ENCODE data around the gene STAT5B.
A peak's percentile ranks its signal among the peaks of the same experiment; 100 is the strongest.
"Not testable (repeated sequence)": the region's sequence is repeated elsewhere in the genome, so short reads cannot be mapped to it uniquely, and the experiment has no call there.

STAT5B gene

GRCh38 chr17:42236760-42237159 lies 39.4 kb downstream of the STAT5B start:
- H3K4me3 ChIP-seq: no peak overlapping the region
- H3K27me3 ChIP-seq (ENCODE audit: low read depth): no peaks in the 10 kb centered on the region
- DNase-seq (ENCODE audit: low spot score in 2 of 2): no peak
- H3K9me3 ChIP-seq: no peaks in the 10 kb centered on the region
- H3K36me3 ChIP-seq (replicated peaks): no peaks in the 10 kb centered on the region; the same call in 1 of the 2 replicates
- in situ Hi-C loops (cut with MboI; ENCODE audit: low sequenced_read_pairs): no loop called here
- H3K4me1 ChIP-seq: peaks cover 1% of the 10 kb centered on the region

GRCh38 chr17:42233994-42234393 lies 42.2 kb downstream of the STAT5B start:
- Histone ChIP-seq H3K4me1 (no peaks in the 10 kb centered on the region), H3K9me3 (no peaks in the 10 kb centered on the region), H3K36me3 (replicated peaks) (no peaks in the 10 kb centered on the region; the same call in 1 of the 2 replicates), H3K4me3 (no peak overlapping the region), H3K27me3 (ENCODE audit: low read depth) (no peaks in the 10 kb centered on the region)
- in situ Hi-C loops (cut with MboI; ENCODE audit: low sequenced_read_pairs): no loop called here
- DNase-seq (ENCODE audit: low spot score in 2 of 2): no peak

GRCh38 chr17:42233156-42233555 lies 43.0 kb downstream of the STAT5B start:
- H3K4me3 ChIP-seq: no peak overlapping the region
- H3K36me3 ChIP-seq (replicated peaks): no peaks in the 10 kb centered on the region; the same call in 1 of the 2 replicates
- H3K9me3 ChIP-seq: no peaks in the 10 kb centered on the region
- in situ Hi-C loops (cut with MboI; ENCODE audit: low sequenced_read_pairs): no loop called here
- no peaks in the 10 kb centered on the region for H3K27me3 ChIP-seq (ENCODE audit: low read depth)
- H3K4me1 ChIP-seq: no peaks in the 10 kb centered on the region
- no peak for DNase-seq (ENCODE audit: low spot score in 2 of 2)

- Histone ChIP-seq H3K27me3 (ENCODE audit: low read depth) (no peaks in the 10 kb centered on the region), H3K4me3 (no peak overlapping the region), H3K4me1 (no peaks in the 10 kb centered on the region), H3K36me3 (replicated peaks) (no peaks in the 10 kb centered on the region; the same call in 1 of the 2 replicates), H3K9me3 (no peaks in the 10 kb centered on the region)
- in situ Hi-C loops (cut with MboI; ENCODE audit: low sequenced_read_pairs): no loop called here
- DNase-seq (ENCODE audit: low spot score in 2 of 2): no peak
These were observed 46.0 kb downstream of the STAT5B start for GRCh38 chr17:42230225-42230624.

- Histone ChIP-seq H3K27me3 (ENCODE audit: low read depth) (no peaks in the 10 kb centered on the region), H3K4me1 (no peaks in the 10 kb centered on the region), H3K9me3 (no peaks in the 10 kb centered on the region), H3K4me3 (no peak overlapping the region), H3K36me3 (replicated peaks) (peaks cover 2% of the 10 kb centered on the region)
- DNase-seq (ENCODE audit: low spot score in 2 of 2): no peak
- in situ Hi-C loops (cut with MboI; ENCODE audit: low sequenced_read_pairs): no loop called here
These were observed 48.1 kb downstream of the STAT5B start for GRCh38 chr17:42227849-42228700.

- no peak overlapping the region for H3K4me3 ChIP-seq
- H3K36me3 ChIP-seq (replicated peaks): peaks cover 14% of the 10 kb centered on the region
- H3K27me3 ChIP-seq (ENCODE audit: low read depth): no peaks in the 10 kb centered on the region
- no peak for DNase-seq (ENCODE audit: low spot score in 2 of 2)
- in situ Hi-C loops (cut with MboI; ENCODE audit: low sequenced_read_pairs): no loop called here
- no peaks in the 10 kb centered on the region for H3K4me1 ChIP-seq
- no peaks in the 10 kb centered on the region for H3K9me3 ChIP-seq
These were observed 50.5 kb downstream of the STAT5B start for GRCh38 chr17:42225646-42226045.

DNA sequence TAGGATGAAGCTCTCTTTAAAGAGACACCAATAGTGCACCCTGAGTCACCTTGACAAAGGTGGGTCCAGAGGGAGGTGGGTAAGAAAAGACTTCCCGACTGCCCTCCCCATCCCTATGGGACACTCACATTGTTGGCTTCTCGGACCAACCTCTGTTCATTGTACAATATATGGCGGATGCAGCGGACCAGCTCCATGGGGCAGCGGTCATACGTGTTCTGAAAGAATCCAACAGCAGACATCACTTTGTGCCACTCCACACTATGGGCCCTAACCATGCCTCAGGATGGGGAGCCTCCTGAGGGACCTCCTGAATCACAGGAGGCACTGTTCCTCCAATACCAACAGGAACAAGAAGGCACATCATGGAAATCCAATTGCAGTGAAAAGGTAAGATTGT lies 51.5 kb downstream of the STAT5B start:
- DNase-seq (ENCODE audit: low spot score in 2 of 2): no peak
- Histone ChIP-seq H3K4me3 (no peak overlapping the region), H3K4me1 (no peaks in the 10 kb centered on the region), H3K36me3 (replicated peaks) (peaks cover 14% of the 10 kb centered on the region), H3K27me3 (ENCODE audit: low read depth) (no peaks in the 10 kb centered on the region), H3K9me3 (no peaks in the 10 kb centered on the region)
- in situ Hi-C loops (cut with MboI; ENCODE audit: low sequenced_read_pairs): no loop called here

DNA sequence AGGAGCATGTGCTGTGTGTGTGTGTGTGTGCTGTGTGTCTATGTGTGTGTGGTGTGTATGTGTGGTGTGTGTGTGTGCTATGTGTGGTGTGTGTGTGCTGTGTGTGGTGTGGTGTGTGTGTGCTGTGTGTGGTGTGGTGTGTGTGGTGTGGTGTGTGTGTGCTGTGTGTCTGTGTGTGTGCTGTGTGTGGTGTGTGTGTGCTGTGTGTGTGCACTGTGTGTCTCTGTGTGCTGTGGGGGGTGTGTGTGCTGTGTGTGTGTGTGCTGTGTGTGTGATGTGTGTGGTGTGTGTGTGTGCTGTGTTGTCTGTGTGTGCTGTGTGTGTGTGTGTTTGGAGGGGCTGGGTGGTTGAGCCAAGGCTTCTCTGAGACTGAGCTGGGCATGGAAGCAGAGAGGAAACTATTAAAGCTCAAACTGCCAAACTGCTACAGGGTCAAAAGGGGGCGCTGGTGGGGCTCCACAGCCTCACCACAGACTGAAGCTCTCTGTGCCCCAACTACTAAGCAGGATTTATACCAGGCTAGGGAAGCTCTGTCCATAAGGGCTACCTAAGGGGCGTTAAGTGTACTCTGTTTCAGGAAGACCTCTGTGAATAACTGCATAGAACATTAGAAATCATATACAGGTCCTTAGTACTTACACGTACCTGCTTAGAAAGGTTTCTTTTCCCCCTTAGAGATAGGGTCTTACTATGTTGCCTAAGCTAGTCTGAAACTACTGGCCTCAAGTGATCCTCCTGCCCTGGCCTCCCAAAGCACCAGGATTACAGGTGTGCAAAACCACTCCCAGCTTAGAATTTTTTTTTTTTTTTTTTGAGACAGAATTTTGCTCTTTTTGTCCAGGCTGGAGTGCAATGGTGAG lies 54.1 kb downstream of the STAT5B start:
- H3K9me3 ChIP-seq: no peaks in the 10 kb centered on the region
- no peak overlapping the region for H3K4me3 ChIP-seq
- in situ Hi-C loops (cut with MboI; ENCODE audit: low sequenced_read_pairs): no loop called here
- no peaks in the 10 kb centered on the region for H3K4me1 ChIP-seq
- peaks cover 17% of the 10 kb centered on the region for H3K36me3 ChIP-seq (replicated peaks)
- DNase-seq (ENCODE audit: low spot score in 2 of 2): peak; percentile 17 to 54
- H3K27me3 ChIP-seq (ENCODE audit: low read depth): no peaks in the 10 kb centered on the region

DNA sequence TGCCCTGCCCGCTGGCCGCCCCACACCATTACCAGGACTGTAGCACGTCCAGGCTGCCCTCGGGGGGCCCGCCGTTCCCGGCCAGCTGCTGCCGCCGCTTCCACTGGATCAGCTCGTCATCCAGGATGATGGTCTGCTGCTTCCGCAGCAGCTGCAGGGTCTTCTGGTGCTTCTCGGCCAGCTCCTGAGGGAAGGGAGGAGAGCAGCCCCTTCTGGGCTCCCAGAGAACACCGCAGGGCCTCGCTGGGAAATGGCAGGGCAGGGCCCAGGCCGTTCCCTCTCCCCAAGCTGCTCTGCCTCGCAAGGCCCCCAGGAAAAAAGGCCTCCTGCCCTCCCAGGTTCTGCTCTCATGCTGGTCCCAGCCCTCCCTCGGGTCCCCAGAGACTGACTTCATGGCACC lies 56.9 kb downstream of the STAT5B start:
- H3K9me3 ChIP-seq; H3K4me3 ChIP-seq; H3K4me1 ChIP-seq; H3K27me3 ChIP-seq (ENCODE audit: low read depth); in situ Hi-C loops (cut with MboI; ENCODE audit: low sequenced_read_pairs); DNase-seq (ENCODE audit: low spot score in 2 of 2): not testable (repeated sequence)
- peaks cover 32% of the 10 kb centered on the region for H3K36me3 ChIP-seq (replicated peaks)

DNA sequence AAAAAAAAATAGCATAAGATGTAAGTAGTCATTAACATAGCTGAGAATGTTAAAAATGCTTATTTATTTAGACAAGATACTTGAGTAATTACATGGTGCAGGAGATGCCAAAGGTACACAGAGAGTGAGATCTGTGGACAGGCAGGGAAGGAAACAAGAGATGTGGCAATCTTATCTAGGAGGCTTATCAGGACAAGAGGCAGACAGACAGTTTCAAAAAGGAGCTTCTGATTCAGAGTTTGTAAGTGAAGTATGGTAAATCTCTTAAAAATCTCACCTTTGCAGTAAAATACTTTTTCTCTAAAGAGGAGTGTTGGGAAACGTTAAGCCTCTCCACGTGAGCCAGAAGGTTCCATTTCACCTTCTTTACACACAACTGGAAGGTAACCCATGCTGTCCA lies 62.0 kb downstream of the STAT5B start:
- H3K27me3 ChIP-seq (ENCODE audit: low read depth): no peaks in the 10 kb centered on the region
- H3K4me3 ChIP-seq: no peak overlapping the region
- DNase-seq (ENCODE audit: low spot score in 2 of 2): no peak
- in situ Hi-C loops (cut with MboI; ENCODE audit: low sequenced_read_pairs): no loop called here
- H3K9me3 ChIP-seq: no peaks in the 10 kb centered on the region
- peaks cover 47% of the 10 kb centered on the region for H3K36me3 ChIP-seq (replicated peaks)
- H3K4me1 ChIP-seq: peaks cover 3% of the 10 kb centered on the region; the same call in 1 of the 2 replicates

DNA sequence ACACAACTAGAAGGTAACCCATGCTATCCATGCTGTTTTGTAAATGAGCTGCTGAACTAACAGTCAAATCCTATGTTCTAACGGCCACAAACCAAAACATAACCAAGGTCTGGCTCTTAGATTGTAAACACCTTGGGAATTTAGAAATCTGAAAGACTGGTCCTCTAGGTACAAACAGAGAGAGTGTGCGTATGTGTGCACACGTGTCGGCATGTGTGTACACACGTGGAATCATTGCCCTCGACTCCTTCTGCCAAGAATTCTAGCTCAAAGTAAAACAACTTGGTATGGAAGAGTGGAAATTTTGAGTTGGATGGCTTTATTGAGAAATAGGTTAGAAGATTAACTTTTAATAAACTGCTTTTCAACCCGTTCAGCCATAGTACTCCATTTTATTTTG lies 63.8 kb downstream of the STAT5B start:
- H3K4me3 ChIP-seq: no peak overlapping the region
- H3K9me3 ChIP-seq: no peaks in the 10 kb centered on the region
- in situ Hi-C loops (cut with MboI; ENCODE audit: low sequenced_read_pairs): no loop called here
- H3K27me3 ChIP-seq (ENCODE audit: low read depth): no peaks in the 10 kb centered on the region
- peaks cover 47% of the 10 kb centered on the region for H3K36me3 ChIP-seq (replicated peaks)
- no peak for DNase-seq (ENCODE audit: low spot score in 2 of 2)
- H3K4me1 ChIP-seq: peaks cover 3% of the 10 kb centered on the region; the same call in 1 of the 2 replicates

- H3K9me3 ChIP-seq; H3K27me3 ChIP-seq (ENCODE audit: low read depth); in situ Hi-C loops (cut with MboI; ENCODE audit: low sequenced_read_pairs); H3K4me1 ChIP-seq; DNase-seq (ENCODE audit: low spot score in 2 of 2); H3K4me3 ChIP-seq: not testable (repeated sequence)
- H3K36me3 ChIP-seq (replicated peaks): peaks cover 45% of the 10 kb centered on the region
These were observed 64.3 kb downstream of the STAT5B start for GRCh38 chr17:42211921-42212341.

- H3K4me3 ChIP-seq: no peak overlapping the region
- H3K36me3 ChIP-seq (replicated peaks): peaks cover 35% of the 10 kb centered on the region
- peaks cover 3% of the 10 kb centered on the region; the same call in 1 of the 2 replicates for H3K4me1 ChIP-seq
- in situ Hi-C loops (cut with MboI; ENCODE audit: low sequenced_read_pairs): no loop called here
- no peaks in the 10 kb centered on the region for H3K9me3 ChIP-seq
- H3K27me3 ChIP-seq (ENCODE audit: low read depth): no peaks in the 10 kb centered on the region
- DNase-seq (ENCODE audit: low spot score in 2 of 2): no peak
These were observed 66.1 kb downstream of the STAT5B start for GRCh38 chr17:42210046-42210445.

DNA sequence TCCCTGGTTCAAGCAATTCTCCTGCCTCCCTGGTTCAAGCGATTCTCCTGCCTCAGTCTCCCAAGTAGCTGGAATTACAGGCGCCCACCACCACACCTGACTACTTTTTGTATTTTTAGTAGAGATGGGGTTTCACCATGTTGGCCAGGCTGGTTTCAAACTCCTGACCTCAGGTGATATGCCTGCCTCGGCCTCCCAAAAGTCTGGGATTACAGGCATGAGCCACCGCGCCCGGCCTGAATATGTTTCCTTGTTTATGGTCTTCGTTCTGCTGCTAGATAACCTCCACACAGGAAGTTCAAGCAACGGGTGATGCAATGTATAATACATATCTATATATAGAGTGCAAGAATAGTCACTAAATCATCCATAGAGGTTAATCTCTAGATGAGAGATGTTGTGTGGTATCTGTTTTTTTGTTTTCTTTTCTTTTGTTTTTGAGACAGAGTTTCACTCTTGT lies 70.0 kb downstream of the STAT5B start:
- peaks cover 25% of the 10 kb centered on the region for H3K36me3 ChIP-seq (replicated peaks)
- in situ Hi-C loops (cut with MboI; ENCODE audit: low sequenced_read_pairs); H3K27me3 ChIP-seq (ENCODE audit: low read depth); DNase-seq (ENCODE audit: low spot score in 2 of 2); H3K4me3 ChIP-seq; H3K4me1 ChIP-seq; H3K9me3 ChIP-seq: not testable (repeated sequence)
